Ectodermal cell (in vitro differentiated cells): ENCODE data around the gene ULK3. TPM values are rescaled to one million over a fixed set of nuclear protein-coding genes. Genes with fewer than 3 reads are reported as not detected.
"Not testable (repeated sequence)": the region's sequence is repeated elsewhere in the genome, so short reads cannot be mapped to it uniquely, and the experiment has no call there.

ENCODE experiments used
- H3K27ac ChIP-seq: 2 replicates; pipeline ENCODE4 v1.7.0; 2013; ENCODE audit warnings: mild to moderate bottlenecking, low read depth, low read length; ENCODE audit not compliant: insufficient read depth, poor library complexity, severe bottlenecking
- H3K27me3 ChIP-seq: 2 replicates; pipeline ENCODE4 v1.7.0; 2013; ENCODE audit warnings: mild to moderate bottlenecking, low read length; ENCODE audit not compliant: insufficient read depth, control insufficient read depth, poor library complexity, severe bottlenecking
- H3K36me3 ChIP-seq: one replicate; pipeline ENCODE4 v1.7.0; 2013; ENCODE audit warnings: low read length; ENCODE audit not compliant: control insufficient read depth, insufficient read depth
- H3K4me1 ChIP-seq: one replicate; pipeline ENCODE4 v1.7.0; 2013; ENCODE audit warnings: low read length; ENCODE audit not compliant: control insufficient read depth, insufficient read depth
- H3K4me3 ChIP-seq: 2 replicates; pipeline ENCODE4 v1.7.0; 2013; ENCODE audit warnings: low read depth, low read length, control low read depth; ENCODE audit not compliant: insufficient read depth
- H3K9me3 ChIP-seq: 2 replicates; pipeline ENCODE4 v1.7.0; 2013; ENCODE audit warnings: mild to moderate bottlenecking, low read length, moderate library complexity; ENCODE audit not compliant: control insufficient read depth
- WGBS, 2 experiments: methylation state at CpG; one replicate each; pipeline ENCODE4 v1.1.7; 2013; ENCODE audit warnings: missing lambda C conversion rate in 2 of 2; 5-methylcytosine and 5-hydroxymethylcytosine counted together
- polyA plus RNA-seq, 4 experiments: library from polyadenylated mRNA; stranded (reverse); fragments of 50-300 nt; gene quantifications; one replicate each; pipeline ENCODE4 v1.2.3, GENCODE V29; 2013

The ULK3 gene
- polyA plus RNA-seq (2013, experiment 1 of 4), result 45.8 TPM
- 42.5 TPM for polyA plus RNA-seq (2013, experiment 2 of 4)
- polyA plus RNA-seq (2013, experiment 3 of 4), result 39.9 TPM
- polyA plus RNA-seq (2013, experiment 4 of 4), result 45.0 TPM

GRCh38 chr15:74842581-74843444 is at the start of gene ULK3:
Gene ULK3, minus strand, starts transcription at chr15:74843156. Its CDS starts 51 bp downstream, at chr15:74843105.
- Histone ChIP-seq H3K27ac (peak within 1 kb of the TSS; percentile 87), H3K9me3 (no peaks in the 10 kb centered on the region), H3K4me1 (peaks cover 26% of the 10 kb centered on the region), H3K36me3 (no peaks in the 10 kb centered on the region), H3K4me3 (peak within 1 kb of the TSS; percentile 97), H3K27me3 (no peaks in the 10 kb centered on the region)
- 0% methylated on average over 84 of the region's 84 CpGs for whole genome bisulfite sequencing, 2 experiments

GRCh38 chr15:74892313-74892712 is 49.4 kb upstream of the ULK3 start:
- no peaks in the 10 kb centered on the region for H3K27me3 ChIP-seq
- WGBS, 2 experiments, result 95 to 97% methylated on average over 3 of the region's 3 CpGs

GRCh38 chr15:74891469-74891868 is 48.5 kb upstream of the ULK3 start:
- H3K9me3 ChIP-seq, result no peaks in the 10 kb centered on the region
- H3K36me3 ChIP-seq, result peaks cover 12% of the 10 kb centered on the region
- no peaks in the 10 kb centered on the region for H3K27me3 ChIP-seq
- H3K4me3 ChIP-seq, result no peak overlapping the region
- no peaks in the 10 kb centered on the region for H3K4me1 ChIP-seq
- H3K27ac ChIP-seq, result no peak overlapping the region
- 91 to 93% methylated on average over 3 of the region's 3 CpGs for WGBS, 2 experiments

More at GRCh38 chr15:74892313-74892712, 49.4 kb upstream of the ULK3 start:
- Histone ChIP-seq H3K27ac (no peak overlapping the region), H3K36me3 (peaks cover 13% of the 10 kb centered on the region), H3K4me3 (no peak overlapping the region), H3K4me1 (no peaks in the 10 kb centered on the region), H3K9me3 (no peaks in the 10 kb centered on the region)

GRCh38 chr15:74890665-74890960 is 47.7 kb upstream of the ULK3 start:
- WGBS, 2 experiments, result 6 to 11% methylated on average over 1 of the region's 1 CpG
- Histone ChIP-seq H3K36me3 (peaks cover 12% of the 10 kb centered on the region), H3K27ac (no peak overlapping the region), H3K4me3 (peak overlapping the region; percentile 93), H3K4me1 (no peaks in the 10 kb centered on the region), H3K9me3 (no peaks in the 10 kb centered on the region), H3K27me3 (no peaks in the 10 kb centered on the region)

GRCh38 chr15:74889883-74890664 is 47.1 kb upstream of the ULK3 start, which contains the start of gene MPI:
Gene MPI, plus strand, starts transcription at chr15:74890042. Its CDS starts 32 bp downstream, at chr15:74890074.
- Histone ChIP-seq H3K27me3 (no peaks in the 10 kb centered on the region), H3K4me3 (peak within 1 kb of the TSS; percentile 93), H3K27ac (no peak within 1 kb of the TSS), H3K9me3 (no peaks in the 10 kb centered on the region), H3K4me1 (no peaks in the 10 kb centered on the region), H3K36me3 (peaks cover 12% of the 10 kb centered on the region)
- WGBS, 2 experiments, result 3% methylated on average over 47 of the region's 47 CpGs

- Histone ChIP-seq H3K9me3 (no peaks in the 10 kb centered on the region), H3K4me1 (no peaks in the 10 kb centered on the region), H3K4me3 (peak overlapping the region; percentile 93), H3K27ac (no peak overlapping the region), H3K27me3 (no peaks in the 10 kb centered on the region), H3K36me3 (peaks cover 12% of the 10 kb centered on the region)
- WGBS, 2 experiments, result 44 to 47% methylated on average over 8 of the region's 8 CpGs
Measured at GRCh38 chr15:74889390-74889882, 46.5 kb upstream of the ULK3 start.

- Histone ChIP-seq H3K9me3 (no peaks in the 10 kb centered on the region), H3K36me3 (peaks cover 12% of the 10 kb centered on the region), H3K4me3 (no peak overlapping the region), H3K4me1 (no peaks in the 10 kb centered on the region), H3K27me3 (no peaks in the 10 kb centered on the region), H3K27ac (no peak overlapping the region)
- WGBS, 2 experiments, result 96% methylated on average over 4 of the region's 4 CpGs
Measured at GRCh38 chr15:74888716-74889115, 45.8 kb upstream of the ULK3 start.

- H3K27me3 ChIP-seq, H3K4me3 ChIP-seq, H3K9me3 ChIP-seq, H3K27ac ChIP-seq, H3K4me1 ChIP-seq, H3K36me3 ChIP-seq: not testable (repeated sequence)
- 78 to 91% methylated on average over 1 to 5 of the region's 10 CpGs for WGBS, 2 experiments
Measured at GRCh38 chr15:74887537-74888193, 44.7 kb upstream of the ULK3 start.

- Histone ChIP-seq H3K9me3 (no peaks in the 10 kb centered on the region), H3K4me1 (no peaks in the 10 kb centered on the region), H3K36me3 (no peaks in the 10 kb centered on the region), H3K4me3 (no peak overlapping the region), H3K27ac (no peak overlapping the region), H3K27me3 (no peaks in the 10 kb centered on the region)
- WGBS, 2 experiments, result 91 to 95% methylated on average over 5 of the region's 5 CpGs
Measured at GRCh38 chr15:74885461-74885860, 42.5 kb upstream of the ULK3 start.
